Fibroblast of mammary gland (primary cell): ENCODE results near the gene ZCCHC4.
"Not testable (repeated sequence)": the region's sequence is repeated elsewhere in the genome, so short reads cannot be mapped to it uniquely, and the experiment has no call there.

ENCODE experiments used
- DNase-seq: peaks from one replicate; pipeline ENCODE4 v3.0.0-alpha.2; 2010; ENCODE audit warnings: low read depth
- H3K4me3 ChIP-seq: 2 replicates; pipeline ENCODE4 v1.5.1; 2011; ENCODE audit warnings: low read depth, mild to moderate bottlenecking, low read length, moderate library complexity; ENCODE audit not compliant: control insufficient read depth
- CTCF ChIP-seq: conservative IDR thresholded peaks from 2 replicates; pipeline ENCODE4 v1.5.1; 2011; ENCODE audit warnings: low read depth, low read length, inconsistent platforms; ENCODE audit not compliant: control insufficient read depth, insufficient read depth

ZCCHC4 gene

GRCh38 chr4:25320336-25320735 lies 7.8 kb downstream of the ZCCHC4 start:
- peak; percentile 92 for DNase-seq
- H3K4me3 ChIP-seq = no peak overlapping the region
- no peak for TF ChIP-seq CTCF

DNA sequence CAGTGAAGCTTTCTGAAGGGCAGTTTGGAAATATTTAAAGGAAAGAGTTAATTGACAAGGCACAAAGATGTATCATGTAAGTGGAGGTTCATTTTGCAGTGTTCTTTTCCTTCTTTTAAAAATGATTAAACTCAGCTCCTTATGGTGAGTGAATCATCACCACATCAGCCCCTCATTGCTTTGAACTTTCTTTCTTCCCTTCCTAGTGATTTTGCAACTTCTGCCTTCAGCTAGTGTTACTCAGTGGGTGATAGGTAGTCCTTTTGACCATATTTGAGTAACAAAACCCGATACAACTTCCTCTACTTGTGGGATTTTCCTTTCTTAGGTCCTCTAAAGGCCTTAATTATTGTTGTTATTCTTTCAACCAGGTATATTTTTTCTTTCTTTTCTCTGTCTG lies 8.2 kb downstream of the ZCCHC4 start:
- no peak for TF ChIP-seq CTCF
- peak; percentile 98 for DNase-seq
- H3K4me3 ChIP-seq = no peak overlapping the region

- no peak overlapping the region for H3K4me3 ChIP-seq
- no peak for DNase-seq
- no peak for TF ChIP-seq CTCF
These were observed 9.1 kb downstream of the ZCCHC4 start for GRCh38 chr4:25321703-25322102.

DNA sequence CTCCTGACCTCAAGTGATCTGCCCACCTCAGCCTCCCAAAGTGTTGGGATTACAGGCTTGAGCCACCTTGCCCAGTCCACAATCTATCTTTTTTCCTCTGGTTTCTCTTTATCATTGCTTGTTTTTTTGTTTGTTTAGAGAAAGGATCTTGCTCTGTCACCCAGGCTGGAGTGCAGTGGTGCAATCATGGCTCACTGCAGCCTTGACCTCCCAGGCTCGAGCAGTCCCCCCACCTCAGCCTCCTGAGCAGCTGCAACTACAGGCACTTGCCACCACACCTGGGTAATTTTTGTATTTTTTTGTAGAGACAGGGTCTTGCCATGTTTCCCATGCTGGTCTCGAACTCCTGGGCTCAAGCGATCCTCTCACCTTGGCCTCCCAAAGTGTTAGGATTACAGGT lies 15.9 kb downstream of the ZCCHC4 start:
- not testable (repeated sequence) for H3K4me3 ChIP-seq, DNase-seq

GRCh38 chr4:25330335-25330734 lies 17.8 kb downstream of the ZCCHC4 start:
- no peak for TF ChIP-seq CTCF
- DNase-seq = no peak

GRCh38 chr4:25330905-25331808 lies 18.6 kb downstream of the ZCCHC4 start:
- DNase-seq = no peak
- TF ChIP-seq CTCF = no peak
- no peak overlapping the region for H3K4me3 ChIP-seq

More at GRCh38 chr4:25330335-25330734, 17.8 kb downstream of the ZCCHC4 start:
- H3K4me3 ChIP-seq = no peak overlapping the region

DNA sequence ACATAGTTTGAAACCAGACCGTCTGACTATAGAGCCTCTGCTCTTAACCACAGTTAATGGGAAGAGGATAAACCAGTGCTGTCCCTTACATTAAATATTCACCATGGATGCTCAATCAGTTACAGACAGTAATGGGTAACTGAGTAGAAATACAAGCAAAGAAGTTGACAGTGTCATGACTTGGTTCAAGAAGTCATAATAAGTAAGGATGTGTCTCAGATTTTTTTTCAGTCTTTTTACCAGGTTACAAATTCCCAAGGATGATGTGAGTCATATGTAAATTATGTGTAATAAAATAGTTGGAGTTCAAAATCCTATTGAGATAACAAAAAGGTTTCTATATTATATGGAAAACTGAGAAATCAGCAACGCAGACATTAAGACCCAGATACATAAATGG lies 31.1 kb downstream of the ZCCHC4 start:
- no peak for TF ChIP-seq CTCF
- H3K4me3 ChIP-seq = no peak overlapping the region
- no peak for DNase-seq
